Stromal cell of bone marrow (primary cell): ENCODE results near the gene ENPP7.
A peak's percentile ranks its signal among the peaks of the same experiment; 100 is the strongest.

ENCODE experiments used
- DNase-seq: peaks from one replicate; pipeline ENCODE4 v3.0.0-alpha.2; 2012; ENCODE audit warnings: low read depth

ENPP7 gene

DNA sequence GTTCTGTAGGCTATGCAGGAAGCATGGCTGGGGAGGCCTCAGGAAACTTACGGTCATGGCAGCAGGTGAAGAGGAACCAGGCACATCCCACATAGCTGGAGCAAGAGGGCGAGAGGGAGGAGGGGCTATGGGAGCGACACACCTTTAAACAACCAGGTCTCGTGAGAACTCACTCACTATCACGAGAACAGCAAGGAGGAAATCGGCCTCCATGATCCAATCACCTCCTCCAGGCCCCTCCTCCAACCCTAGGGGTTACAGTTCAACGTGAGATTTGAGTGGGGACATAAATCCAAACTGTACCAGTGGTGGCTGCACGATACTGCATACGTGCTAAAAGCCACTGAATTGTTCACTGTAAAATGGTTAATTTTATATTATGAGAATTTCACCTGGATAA lies 26.1 kb upstream of the ENPP7 start:
- DNase-seq: no peak

GRCh38 chr17:79705674-79706073 lies 25.1 kb upstream of the ENPP7 start:
- no peak for DNase-seq

DNA sequence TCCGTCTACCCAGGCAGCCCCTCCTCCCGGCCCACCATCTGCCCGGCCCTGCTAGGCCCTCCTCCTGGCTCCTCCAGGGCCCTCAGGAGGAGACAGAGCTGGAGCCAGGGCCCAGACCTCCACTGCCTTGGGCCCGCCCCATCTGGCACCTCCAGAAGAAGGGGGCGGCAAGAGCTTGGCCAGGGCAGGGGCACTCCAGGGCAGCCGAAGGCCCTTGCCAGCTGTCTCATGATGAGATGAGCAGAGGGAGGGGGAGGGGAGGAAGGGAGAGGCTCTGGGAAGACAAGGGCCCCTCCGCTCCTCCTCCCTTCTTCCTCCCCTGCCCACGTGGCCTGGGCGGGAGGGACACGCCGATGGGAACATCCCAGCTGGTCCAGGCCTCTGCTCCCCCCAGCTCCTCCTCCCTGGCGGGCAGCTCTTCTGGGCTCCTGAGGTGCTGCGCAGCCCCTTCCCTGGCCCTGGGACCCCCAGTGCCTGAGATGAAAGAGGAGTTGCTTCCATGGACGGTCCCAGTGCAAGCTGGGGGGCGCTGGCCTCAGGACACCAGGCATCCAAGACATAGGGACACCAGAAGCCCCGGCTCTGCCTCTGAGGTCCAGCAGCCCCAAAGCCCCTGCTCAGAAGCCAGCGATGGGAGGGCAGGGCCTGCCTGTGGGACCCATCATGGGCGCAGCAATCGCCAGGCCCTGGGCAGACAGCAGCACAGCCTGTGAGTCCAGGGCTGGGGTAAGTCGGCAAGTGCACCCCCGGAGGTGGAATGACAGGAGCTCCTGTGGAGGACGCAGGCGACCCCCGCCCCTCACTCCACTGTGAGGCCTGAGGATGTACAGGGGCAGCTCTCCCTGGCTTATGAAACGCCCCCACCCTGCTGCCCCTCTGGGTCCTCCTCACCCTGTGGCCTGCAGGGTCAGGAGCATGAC lies 23.6 kb upstream of the ENPP7 start:
- no peak for DNase-seq

DNA sequence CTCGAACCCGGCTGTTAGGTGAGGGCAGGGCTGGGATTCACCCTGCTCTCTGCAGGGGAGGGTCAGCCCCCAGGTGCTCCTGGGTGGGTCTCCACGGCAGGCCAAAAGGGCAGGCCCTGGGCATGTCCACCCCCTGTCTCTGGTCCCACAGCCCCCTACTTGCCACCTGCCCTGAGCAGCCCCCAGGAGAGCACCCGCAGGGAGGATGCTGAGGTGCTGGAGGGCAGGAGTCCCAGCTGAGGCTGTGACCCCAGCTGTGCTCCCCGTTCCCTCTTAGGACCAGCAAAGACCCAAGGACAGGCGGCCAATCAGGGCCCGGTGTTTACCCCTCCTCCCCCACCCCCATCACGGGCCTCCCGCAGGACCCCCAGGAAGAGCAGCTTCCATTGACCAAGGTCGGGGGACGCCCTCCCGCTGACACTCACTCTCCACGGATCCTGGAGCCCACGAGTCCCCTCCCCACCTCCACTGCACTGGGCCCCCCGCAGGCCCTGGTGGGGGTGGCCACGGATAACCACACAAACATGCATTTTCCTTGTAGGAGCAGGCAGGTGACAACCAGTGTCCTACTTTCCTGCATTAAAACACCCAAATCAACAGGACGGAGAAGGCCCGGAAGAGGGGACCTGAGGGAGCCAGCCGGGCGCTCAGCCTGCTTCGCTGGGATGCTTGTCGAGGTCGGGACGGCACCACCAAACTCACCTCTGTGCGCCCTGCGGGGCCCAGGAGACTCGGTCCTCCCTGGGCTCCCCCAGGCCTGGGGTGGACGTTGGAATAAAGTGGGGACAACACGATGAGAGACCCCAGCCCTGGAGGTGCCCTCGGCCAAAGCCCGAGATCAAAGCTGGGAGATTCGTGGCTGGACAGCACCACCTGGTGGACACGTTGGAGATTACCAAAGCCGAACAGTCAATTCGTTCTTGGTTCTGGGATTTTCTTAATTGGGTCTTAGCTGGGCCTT lies 22.5 kb upstream of the ENPP7 start:
- peak; percentile 11 for DNase-seq

DNA sequence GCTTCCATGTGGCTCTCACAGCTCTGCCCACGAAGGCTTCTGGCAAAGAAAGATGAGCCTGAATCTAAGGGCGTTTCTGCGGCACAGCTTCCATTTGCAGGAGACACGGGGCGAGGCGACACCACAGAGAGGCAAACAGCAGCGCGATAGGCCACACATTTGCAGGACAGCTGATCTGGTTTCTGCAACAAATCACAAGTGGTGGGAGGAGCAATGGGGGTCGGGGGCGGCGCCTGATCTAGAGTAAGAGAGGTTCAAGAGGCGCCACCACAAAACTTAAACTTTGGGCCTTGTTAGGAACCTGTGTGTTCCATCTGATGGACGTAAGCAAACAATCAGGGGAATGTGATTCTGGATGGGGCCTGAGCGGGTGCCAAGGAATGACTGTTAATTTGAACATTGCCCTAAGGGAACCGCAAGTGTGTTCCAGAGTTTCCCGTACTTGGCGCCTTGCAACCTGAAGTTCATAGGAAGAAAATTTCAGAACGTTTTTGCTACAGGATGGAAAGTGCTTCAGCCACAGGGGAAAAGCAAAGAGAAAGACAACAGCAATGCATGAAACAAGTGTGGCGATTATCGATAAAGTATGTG lies 18.9 kb upstream of the ENPP7 start:
- no peak for DNase-seq

DNA sequence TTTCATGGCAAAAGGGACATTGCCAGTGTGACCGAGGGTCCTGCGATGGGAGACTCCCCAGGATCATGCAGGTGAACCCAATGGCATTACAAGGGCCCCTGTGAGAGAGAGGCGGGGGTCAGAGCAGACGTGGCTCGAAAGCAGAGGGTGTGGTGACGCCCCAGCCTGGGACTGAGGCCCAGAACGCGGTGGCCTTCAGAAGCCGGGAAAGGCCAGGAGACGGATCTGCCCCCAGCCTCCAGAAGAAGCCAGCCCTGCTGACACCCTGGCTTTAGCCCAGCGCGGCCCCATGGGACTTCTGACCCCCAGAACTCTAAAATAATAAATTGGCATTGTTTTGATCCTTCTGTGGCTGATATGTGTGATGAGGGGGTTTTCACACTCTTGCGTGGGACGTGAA lies 17.4 kb upstream of the ENPP7 start:
- DNase-seq: no peak

GRCh38 chr17:79714176-79715097 lies 16.3 kb upstream of the ENPP7 start:
- DNase-seq: no peak

DNA sequence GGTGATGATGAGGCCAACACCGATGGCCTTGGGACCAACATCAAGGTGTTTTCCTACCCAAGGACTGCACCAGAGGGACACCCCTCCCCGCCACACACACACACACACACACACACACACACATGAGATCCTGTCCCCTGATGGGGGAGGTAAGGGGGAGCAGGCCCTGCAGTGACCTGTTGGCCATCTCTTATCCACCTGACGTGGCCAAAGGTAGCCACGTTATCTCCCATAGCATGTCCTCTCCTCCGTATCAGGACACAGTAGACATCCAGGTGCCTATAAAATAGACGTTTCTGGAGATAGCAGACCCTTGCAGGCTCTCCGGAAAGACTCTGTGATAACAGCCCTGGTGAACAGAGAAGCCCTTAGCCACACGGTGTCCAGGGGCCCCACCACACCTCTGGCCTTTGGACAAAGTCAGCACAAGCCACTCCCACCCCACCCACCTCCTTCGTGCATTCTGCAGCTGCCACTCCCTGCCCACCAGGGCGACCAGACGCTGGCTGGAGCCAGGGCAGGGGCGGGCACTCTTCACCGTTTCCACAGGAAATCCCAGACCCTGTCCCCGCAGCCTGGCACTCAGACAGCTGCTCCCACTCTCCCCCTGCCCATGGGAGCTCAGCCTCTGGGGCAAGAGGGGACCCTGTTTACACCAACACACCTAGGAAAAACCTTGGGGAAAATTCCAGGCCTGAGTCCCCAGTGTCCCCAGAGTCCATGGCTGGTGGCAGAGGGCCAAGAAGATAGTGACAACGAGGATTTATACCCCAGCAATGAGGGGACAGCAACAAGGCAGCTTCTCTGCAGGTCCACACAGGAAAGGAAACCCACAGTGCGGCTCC lies 15.4 kb upstream of the ENPP7 start:
- no peak for DNase-seq

GRCh38 chr17:79715943-79716797 lies 14.6 kb upstream of the ENPP7 start:
- DNase-seq: no peak

- no peak for DNase-seq
Measured at GRCh38 chr17:79720705-79721292, 9.9 kb upstream of the ENPP7 start.

GRCh38 chr17:79721993-79722671 lies 8.6 kb upstream of the ENPP7 start:
- no peak for DNase-seq

GRCh38 chr17:79722787-79723186 lies 8.0 kb upstream of the ENPP7 start:
- no peak for DNase-seq

DNA sequence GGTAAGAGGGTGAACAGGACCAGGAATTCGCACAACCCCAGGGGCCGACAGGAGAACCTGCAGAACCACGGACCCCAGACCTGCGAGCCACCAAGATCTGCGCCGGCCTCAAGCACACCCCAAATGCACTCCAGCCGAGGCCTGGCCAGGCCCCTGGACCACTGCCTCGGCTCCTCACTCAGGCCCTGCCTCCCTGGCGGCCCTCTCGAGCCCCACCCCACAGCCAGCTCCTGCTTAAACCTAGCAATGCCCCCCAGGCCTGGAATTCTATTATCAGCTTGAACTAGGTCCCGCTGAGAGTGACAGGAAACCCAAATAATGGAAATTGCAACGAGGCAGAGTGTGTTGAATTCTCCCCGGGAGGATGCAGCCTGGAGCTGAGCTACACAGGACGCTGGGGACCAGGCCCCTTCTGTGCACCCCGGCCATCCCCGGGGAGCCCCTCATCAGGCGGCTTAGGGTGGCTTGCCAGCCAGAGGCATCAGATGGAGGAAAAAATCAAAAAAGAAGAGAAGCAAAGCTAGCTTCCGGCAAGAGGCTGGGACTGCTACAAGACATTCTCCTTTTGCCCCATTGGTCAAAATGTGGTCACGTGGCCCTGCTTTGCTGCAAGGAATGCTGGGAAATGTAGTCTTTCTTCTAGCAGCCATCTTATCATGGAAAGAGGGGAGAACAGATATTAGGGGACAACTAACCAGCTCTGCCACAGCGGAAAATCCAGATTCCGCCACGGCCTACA lies 2.4 kb upstream of the ENPP7 start:
- peak; percentile 79 for DNase-seq

GRCh38 chr17:79728908-79729471 lies 1.8 kb upstream of the ENPP7 start:
- DNase-seq: no peak

- DNase-seq: no peak
Measured at GRCh38 chr17:79729761-79730160, 982 bp upstream of the ENPP7 start.

GRCh38 chr17:79730437-79730768 lies 340 bp upstream of the ENPP7 start:
- DNase-seq: no peak

- no peak for DNase-seq
Measured at GRCh38 chr17:79732254-79732653, 1.5 kb downstream of the ENPP7 start.
